ENCODE results near the gene TMEM212. TPM values are rescaled to one million over a fixed set of nuclear protein-coding genes. Genes with fewer than 3 reads are reported as not detected.
"Not testable (repeated sequence)": the region's sequence is repeated elsewhere in the genome, so short reads cannot be mapped to it uniquely, and the experiment has no call there.

TMEM212 gene
- total RNA-seq, 1 experiment from 2014 or later, result not detected

DNA sequence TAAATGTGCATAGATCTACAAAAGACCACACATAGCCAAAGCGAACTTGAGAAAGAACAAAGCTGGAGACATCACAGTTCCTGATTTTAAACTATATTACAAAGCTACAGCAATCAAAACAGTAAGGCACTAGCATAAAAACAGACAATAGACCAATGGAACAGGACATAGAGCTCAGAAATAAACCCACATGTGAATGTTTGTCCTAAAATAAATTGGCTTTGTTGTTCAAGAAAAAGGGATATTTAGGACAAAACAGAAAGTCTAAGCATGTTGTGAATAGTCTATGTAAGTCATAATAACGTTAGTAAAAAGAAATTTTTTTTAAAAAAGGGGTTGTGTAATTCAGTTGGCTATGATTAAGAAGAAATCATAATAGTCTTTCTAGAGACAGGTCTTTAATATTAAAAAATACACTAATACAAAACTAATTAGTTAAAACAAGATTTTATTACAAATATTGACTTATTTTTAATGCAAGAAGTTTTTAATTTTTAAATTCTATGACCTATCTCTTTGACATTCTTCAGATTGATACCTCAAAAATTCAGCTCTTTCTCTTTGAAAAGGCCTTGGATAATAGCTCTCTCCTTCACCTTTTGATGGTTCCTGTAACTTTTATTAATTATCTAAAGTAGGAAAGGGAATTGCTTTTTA, 11.6 kb downstream of the TMEM212 start:
- no peak overlapping the region for H3K27ac ChIP-seq (ENCODE audit: insufficient read length, low read depth, low read length)
- H2BK120ac ChIP-seq (ENCODE audit: low read depth, low read length, poor library complexity, severe bottlenecking), result no peak overlapping the region
- no peak overlapping the region for H3K4ac ChIP-seq (ENCODE audit: low read depth, low read length)
- no peak for DNase-seq
- H3K9me3 ChIP-seq (ENCODE audit: control insufficient read depth, low read depth, low read length), result peaks cover 7% of the 10 kb centered on the region
- Mint-ChIP-seq H3K27ac (no peak overlapping the region; a peak in 1 of 7 replicates), H3K9me3 (peaks cover 53 to 59% of the 10 kb centered on the region in 2 experiments), H3K36me3 (ENCODE audit: insufficient read depth in 1 of 3, low read depth in 3 of 3) (peaks cover 21 to 50% (median 34%) of the 10 kb centered on the region in 3 experiments), H3K4me3 (no peak overlapping the region), H3K4me1 (peaks cover 5 to 12% of the 10 kb centered on the region in 2 experiments; a peak in 2 of 4 replicates), H3K27me3 (ENCODE audit: low read depth) (peaks cover 2% of the 10 kb centered on the region)
- no CpG with 5 or more reads among the region's 2 CpGs for WGBS (ENCODE audit: extremely low coverage, insufficient read length, low lambda C conversion rate)
- no peak overlapping the region for H3K14ac ChIP-seq (ENCODE audit: insufficient read depth, low read length)
- no peak overlapping the region for H3K23ac ChIP-seq (ENCODE audit: insufficient read length, low read depth, low read length)
- H4K91ac ChIP-seq (ENCODE audit: insufficient read length, low read depth, low read length), result no peak overlapping the region
- no peaks in the 10 kb centered on the region for H3K27me3 ChIP-seq (ENCODE audit: insufficient read depth, low read length)
- no peak overlapping the region for H2BK5ac ChIP-seq (ENCODE audit: insufficient read length, low read length)
- no peak overlapping the region for H2BK15ac ChIP-seq (ENCODE audit: low read depth, low read length)
- no peak overlapping the region for H2AFZ ChIP-seq (ENCODE audit: low read length)
- no peaks in the 10 kb centered on the region for H3K23me2 ChIP-seq (ENCODE audit: insufficient read length, low read depth, low read length, poor library complexity, severe bottlenecking)
- no peaks in the 10 kb centered on the region for H3K79me2 ChIP-seq (ENCODE audit: insufficient read depth, low read length)
- H2AK5ac ChIP-seq (ENCODE audit: insufficient read length, low read length), result no peak overlapping the region
- no peak overlapping the region for H3K56ac ChIP-seq (ENCODE audit: insufficient read length, low read depth, low read length)
- no peaks in the 10 kb centered on the region for H4K20me1 ChIP-seq (ENCODE audit: control insufficient read depth, insufficient read depth, insufficient read length)
- H4K5ac ChIP-seq (ENCODE audit: insufficient read length, low read depth, low read length), result no peak overlapping the region
- H3K18ac ChIP-seq (ENCODE audit: insufficient read length, low read depth, low read length), result no peak overlapping the region
- no peaks in the 10 kb centered on the region for H3K4me1 ChIP-seq (ENCODE audit: insufficient read depth, low read length)
- no peak overlapping the region for H3T11ph ChIP-seq (ENCODE audit: low read length)
- no peak overlapping the region for H2BK12ac ChIP-seq (ENCODE audit: insufficient read length, low read depth, low read length)
- no peaks in the 10 kb centered on the region for H3K79me1 ChIP-seq (ENCODE audit: insufficient read depth, low read depth, low read length, poor library complexity, severe bottlenecking)
- no peak overlapping the region for H2BK20ac ChIP-seq (ENCODE audit: low read depth, low read length, poor library complexity, severe bottlenecking)
- no peak overlapping the region for H3K4me2 ChIP-seq (ENCODE audit: insufficient read depth, insufficient read length, low read length)
- TF ChIP-seq, protein P1, sequence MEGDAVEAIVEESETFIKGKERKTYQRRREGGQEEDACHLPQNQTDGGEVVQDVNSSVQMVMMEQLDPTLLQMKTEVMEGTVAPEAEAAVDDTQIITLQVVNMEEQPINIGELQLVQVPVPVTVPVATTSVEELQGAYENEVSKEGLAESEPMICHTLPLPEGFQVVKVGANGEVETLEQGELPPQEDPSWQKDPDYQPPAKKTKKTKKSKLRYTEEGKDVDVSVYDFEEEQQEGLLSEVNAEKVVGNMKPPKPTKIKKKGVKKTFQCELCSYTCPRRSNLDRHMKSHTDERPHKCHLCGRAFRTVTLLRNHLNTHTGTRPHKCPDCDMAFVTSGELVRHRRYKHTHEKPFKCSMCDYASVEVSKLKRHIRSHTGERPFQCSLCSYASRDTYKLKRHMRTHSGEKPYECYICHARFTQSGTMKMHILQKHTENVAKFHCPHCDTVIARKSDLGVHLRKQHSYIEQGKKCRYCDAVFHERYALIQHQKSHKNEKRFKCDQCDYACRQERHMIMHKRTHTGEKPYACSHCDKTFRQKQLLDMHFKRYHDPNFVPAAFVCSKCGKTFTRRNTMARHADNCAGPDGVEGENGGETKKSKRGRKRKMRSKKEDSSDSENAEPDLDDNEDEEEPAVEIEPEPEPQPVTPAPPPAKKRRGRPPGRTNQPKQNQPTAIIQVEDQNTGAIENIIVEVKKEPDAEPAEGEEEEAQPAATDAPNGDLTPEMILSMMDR (conservative IDR thresholded peaks at IDR 0.05), result no peak
- H4K8ac ChIP-seq (replicated peaks; ENCODE audit: insufficient read length, low read depth, low read length), result no peak overlapping the region
- no peak overlapping the region for H3K9ac ChIP-seq (ENCODE audit: extremely low read depth, insufficient read length, low read length)

DNA sequence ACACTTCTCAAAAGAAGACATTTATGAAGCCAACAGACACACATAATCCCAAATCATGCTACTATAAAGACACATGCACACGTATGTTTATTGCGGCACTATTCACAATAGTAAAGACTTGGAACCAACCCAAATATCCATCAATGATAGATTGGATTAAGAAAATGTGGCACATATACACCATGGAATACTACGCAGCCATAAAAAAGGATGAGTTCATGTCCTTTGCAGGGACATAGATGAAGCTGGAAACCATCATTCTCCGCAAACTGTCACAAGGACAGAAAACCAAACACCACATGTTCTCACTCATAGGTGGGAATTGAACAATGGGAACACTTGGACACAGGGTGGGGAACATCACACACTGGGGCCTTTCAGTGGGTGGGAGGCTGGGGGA, 15.6 kb downstream of the TMEM212 start:
- not testable (repeated sequence) for H3K27me3 Mint-ChIP-seq (ENCODE audit: low read depth); H3K4ac ChIP-seq (ENCODE audit: low read depth, low read length); H4K20me1 ChIP-seq (ENCODE audit: control insufficient read depth, insufficient read depth, insufficient read length); H2AK5ac ChIP-seq (ENCODE audit: insufficient read length, low read length); H2BK5ac ChIP-seq (ENCODE audit: insufficient read length, low read length); H3K23ac ChIP-seq (ENCODE audit: insufficient read length, low read depth, low read length); H4K5ac ChIP-seq (ENCODE audit: insufficient read length, low read depth, low read length); H3K27me3 ChIP-seq (ENCODE audit: insufficient read depth, low read length); H2BK20ac ChIP-seq (ENCODE audit: low read depth, low read length, poor library complexity, severe bottlenecking); H3K27ac Mint-ChIP-seq; H3K23me2 ChIP-seq (ENCODE audit: insufficient read length, low read depth, low read length, poor library complexity, severe bottlenecking); H4K91ac ChIP-seq (ENCODE audit: insufficient read length, low read depth, low read length); DNase-seq; H2BK15ac ChIP-seq (ENCODE audit: low read depth, low read length); H3K79me1 ChIP-seq (ENCODE audit: insufficient read depth, low read depth, low read length, poor library complexity, severe bottlenecking); H3K56ac ChIP-seq (ENCODE audit: insufficient read length, low read depth, low read length); H3K4me3 Mint-ChIP-seq; H3K14ac ChIP-seq (ENCODE audit: insufficient read depth, low read length); H3K79me2 ChIP-seq (ENCODE audit: insufficient read depth, low read length); H2BK120ac ChIP-seq (ENCODE audit: low read depth, low read length, poor library complexity, severe bottlenecking); H3T11ph ChIP-seq (ENCODE audit: low read length); H3K18ac ChIP-seq (ENCODE audit: insufficient read length, low read depth, low read length); H3K9ac ChIP-seq (ENCODE audit: extremely low read depth, insufficient read length, low read length); H3K27ac ChIP-seq (ENCODE audit: insufficient read length, low read depth, low read length); H3K9me3 ChIP-seq (ENCODE audit: control insufficient read depth, low read depth, low read length); H3K4me2 ChIP-seq (ENCODE audit: insufficient read depth, insufficient read length, low read length); H3K4me1 ChIP-seq (ENCODE audit: insufficient read depth, low read length); H2BK12ac ChIP-seq (ENCODE audit: insufficient read length, low read depth, low read length); H4K8ac ChIP-seq (replicated peaks; ENCODE audit: insufficient read length, low read depth, low read length); H2AFZ ChIP-seq (ENCODE audit: low read length)
- no CpG with 5 or more reads among the region's 4 CpGs for WGBS (ENCODE audit: extremely low coverage, insufficient read length, low lambda C conversion rate)
- Mint-ChIP-seq H3K9me3 (peaks cover 39 to 44% of the 10 kb centered on the region in 2 experiments), H3K4me1 (peaks cover 11% of the 10 kb centered on the region in 2 experiments), H3K36me3 (ENCODE audit: insufficient read depth in 1 of 3, low read depth in 3 of 3) (peaks cover 18 to 35% (median 20%) of the 10 kb centered on the region in 3 experiments)

Data from H9 (cell line).